CD4-positive, alpha-beta T cell (primary cell): ENCODE measurements around the gene VWA8. TPM values are rescaled to one million over a fixed set of nuclear protein-coding genes. Genes with fewer than 3 reads are reported as not detected.

Source experiments
- ATAC-seq: fragments of 200-7000 bp; cut with Tn5 transposase; one replicate; pipeline ENCODE4 v1.10.0; 2022; ENCODE audit warnings: mild to moderate bottlenecking; ENCODE audit not compliant: poor library complexity
- CTCF ChIA-PET: fragments of 350-600 bp; sonication (Branson Sonifier 250); formaldehyde crosslinking; loops from one replicate; lab custom pipeline; 2021; ENCODE audit warnings: antibody characterized with exemption, inconsistent platforms; lab: Charles Lee
- POLR2A ChIA-PET: fragments of 350-600 bp; sonication (Branson Sonifier 250); formaldehyde crosslinking; loops from one replicate; lab custom pipeline; 2021; ENCODE audit warnings: antibody characterized with exemption, inconsistent platforms; lab: Charles Lee
- DNase-seq, 14 experiments: peaks; one replicate each; pipeline ENCODE4 v3.0.0-alpha.2; 2013 to 2020; ENCODE audit warnings: mixed read lengths in 2 of 14
- H3K27ac ChIP-seq, 2 donors: one replicate each; pipeline versions ENCODE4 v1.5.1 to v1.7.0; 2013; ENCODE audit warnings: low read length in 2 of 2, low read depth in 1 of 2, mild to moderate bottlenecking in 1 of 2
- H3K27me3 ChIP-seq, 2 experiments: 1 replicate in 1 of 2; 2 replicates in 1 of 2; pipeline versions ENCODE4 v1.6.1 to v1.7.0; 2013; ENCODE audit warnings: low read length in 2 of 2, control low read depth in 1 of 2, mild to moderate bottlenecking in 1 of 2, moderate library complexity in 1 of 2; ENCODE audit not compliant: insufficient read depth in 2 of 2, control insufficient read depth in 1 of 2
- H3K36me3 ChIP-seq: one replicate; pipeline ENCODE4 v1.6.1; 2013; ENCODE audit warnings: low read length, control low read depth; ENCODE audit not compliant: insufficient read depth
- H3K4me1 ChIP-seq: one replicate; pipeline ENCODE4 v1.6.1; 2013; ENCODE audit warnings: low read length, control low read depth; ENCODE audit not compliant: insufficient read depth
- H3K4me3 ChIP-seq: one replicate; pipeline ENCODE4 v1.5.1; 2013; ENCODE audit warnings: mild to moderate bottlenecking, low read length, moderate library complexity
- H3K9me3 ChIP-seq, 2 experiments: 1 replicate in 1 of 2; 2 replicates in 1 of 2; pipeline versions ENCODE4 v1.6.1 to v1.7.0; 2013; ENCODE audit warnings: low read length in 2 of 2, mild to moderate bottlenecking in 2 of 2, control low read depth in 1 of 2, moderate library complexity in 1 of 2; ENCODE audit not compliant: control insufficient read depth in 1 of 2, insufficient read depth in 1 of 2
- H3K27ac Mint-ChIP-seq: one replicate; pipeline ENCODE4 v1.8.0; 2020; ENCODE audit warnings: mixed read lengths
- H3K27me3 Mint-ChIP-seq: one replicate; pipeline ENCODE4 v1.8.0; 2021; ENCODE audit warnings: mixed read lengths
- H3K36me3 Mint-ChIP-seq: one replicate; pipeline ENCODE4 v1.8.0; 2021; ENCODE audit warnings: low read depth, mixed read lengths
- H3K4me1 Mint-ChIP-seq: one replicate; pipeline ENCODE4 v1.8.0; 2021; ENCODE audit warnings: low read depth, mixed read lengths
- H3K4me3 Mint-ChIP-seq: one replicate; pipeline ENCODE4 v1.8.0; 2020; ENCODE audit warnings: mild to moderate bottlenecking, mixed read lengths
- H3K9me3 Mint-ChIP-seq: one replicate; pipeline ENCODE4 v1.8.0; 2020; ENCODE audit warnings: mixed read lengths
- intact Hi-C, 2 experiments: fragments of 100-400 bp; cut with DNase I in 1 of 2; cut with micrococcal nuclease in 1 of 2; formaldehyde crosslinking; loops; one replicate each; pipeline versions ENCODE4 v1.15.1 to v1.9.0; 2023 to 2025; cut with DNase I, micrococcal nuclease
- total RNA-seq, 174 experiments: library from RNA in 2 of 174; stranded (reverse) in 2 of 174; gene quantifications; one replicate each; pipeline ENCODE4 v1.2.3 and lab custom pipeline; 2021 to 2026
- TF ChIP-seq, protein P1 (sequence below): fragments of 200-600 bp; IDR thresholded peaks from one replicate; pipeline ENCODE4 v1.8.0; 2022; ENCODE audit warnings: antibody characterized with exemption, mild to moderate bottlenecking

VWA8 gene
- total RNA-seq, 2 experiments from 2014 or later: 18.7 to 19.0 TPM

- no peak overlapping the region for H3K4me3 ChIP-seq
- H3K9me3 ChIP-seq: no peaks in the 10 kb centered on the region
- ChIA-PET CTCF (interaction anchor here (1.5 kb wide), 1 partner anchor 24 kb away, joined by 3 read pairs; no protein-coding TSS in a partner anchor), POLR2A (no interaction called here)
- no peaks in the 10 kb centered on the region for H3K27me3 ChIP-seq
- intact Hi-C loops: no loop called here
- TF ChIP-seq, protein P1, sequence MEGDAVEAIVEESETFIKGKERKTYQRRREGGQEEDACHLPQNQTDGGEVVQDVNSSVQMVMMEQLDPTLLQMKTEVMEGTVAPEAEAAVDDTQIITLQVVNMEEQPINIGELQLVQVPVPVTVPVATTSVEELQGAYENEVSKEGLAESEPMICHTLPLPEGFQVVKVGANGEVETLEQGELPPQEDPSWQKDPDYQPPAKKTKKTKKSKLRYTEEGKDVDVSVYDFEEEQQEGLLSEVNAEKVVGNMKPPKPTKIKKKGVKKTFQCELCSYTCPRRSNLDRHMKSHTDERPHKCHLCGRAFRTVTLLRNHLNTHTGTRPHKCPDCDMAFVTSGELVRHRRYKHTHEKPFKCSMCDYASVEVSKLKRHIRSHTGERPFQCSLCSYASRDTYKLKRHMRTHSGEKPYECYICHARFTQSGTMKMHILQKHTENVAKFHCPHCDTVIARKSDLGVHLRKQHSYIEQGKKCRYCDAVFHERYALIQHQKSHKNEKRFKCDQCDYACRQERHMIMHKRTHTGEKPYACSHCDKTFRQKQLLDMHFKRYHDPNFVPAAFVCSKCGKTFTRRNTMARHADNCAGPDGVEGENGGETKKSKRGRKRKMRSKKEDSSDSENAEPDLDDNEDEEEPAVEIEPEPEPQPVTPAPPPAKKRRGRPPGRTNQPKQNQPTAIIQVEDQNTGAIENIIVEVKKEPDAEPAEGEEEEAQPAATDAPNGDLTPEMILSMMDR: no peak
- DNase-seq: no peak
- no peak for ATAC-seq
- H3K4me1 Mint-ChIP-seq: no peaks in the 10 kb centered on the region
- H3K36me3 Mint-ChIP-seq: peaks cover 65% of the 10 kb centered on the region
- peaks cover 18% of the 10 kb centered on the region for H3K36me3 ChIP-seq
- H3K4me3 Mint-ChIP-seq: no peak overlapping the region
- no peak overlapping the region for H3K27ac ChIP-seq
- H3K9me3 Mint-ChIP-seq: no peaks in the 10 kb centered on the region
- H3K27me3 Mint-ChIP-seq: no peaks in the 10 kb centered on the region
- no peak overlapping the region for H3K27ac Mint-ChIP-seq
- no peaks in the 10 kb centered on the region for H3K4me1 ChIP-seq
Observed at GRCh38 chr13:41825691-41826090, 135.2 kb downstream of the VWA8 start.

GRCh38 chr13:41823476-41823875 lies 137.4 kb downstream of the VWA8 start:
- ATAC-seq (no peak), DNase-seq (no peak)
- Mint-ChIP-seq H3K9me3 (no peaks in the 10 kb centered on the region), H3K36me3 (peaks cover 72% of the 10 kb centered on the region), H3K4me1 (no peaks in the 10 kb centered on the region), H3K27ac (no peak overlapping the region), H3K4me3 (no peak overlapping the region), H3K27me3 (no peaks in the 10 kb centered on the region)
- H3K9me3 ChIP-seq: no peaks in the 10 kb centered on the region
- no peaks in the 10 kb centered on the region for H3K27me3 ChIP-seq
- ChIA-PET POLR2A (no interaction called here), CTCF (no interaction called here)
- H3K4me1 ChIP-seq: no peaks in the 10 kb centered on the region
- H3K4me3 ChIP-seq: no peak overlapping the region
- TF ChIP-seq, protein P1: no peak
- peaks cover 18% of the 10 kb centered on the region for H3K36me3 ChIP-seq
- no peak overlapping the region for H3K27ac ChIP-seq
- intact Hi-C loops: no loop called here

GRCh38 chr13:41822560-41822959 lies 138.3 kb downstream of the VWA8 start:
- ChIA-PET CTCF (interaction anchor here (1.2 kb wide), 1 partner anchor 299 kb away, joined by 3 read pairs; no protein-coding TSS in a partner anchor), POLR2A (no interaction called here)
- Histone ChIP-seq H3K4me1 (no peaks in the 10 kb centered on the region), H3K27me3 (no peaks in the 10 kb centered on the region), H3K27ac (no peak overlapping the region), H3K36me3 (peaks cover 21% of the 10 kb centered on the region), H3K9me3 (no peaks in the 10 kb centered on the region), H3K4me3 (no peak overlapping the region)
- no peaks in the 10 kb centered on the region for H3K9me3 Mint-ChIP-seq
- DNase-seq (no peak), ATAC-seq (no peak)
- no peak overlapping the region for H3K4me3 Mint-ChIP-seq
- no peaks in the 10 kb centered on the region for H3K27me3 Mint-ChIP-seq
- TF ChIP-seq, protein P1: no peak
- H3K36me3 Mint-ChIP-seq: peaks cover 72% of the 10 kb centered on the region
- H3K4me1 Mint-ChIP-seq: no peaks in the 10 kb centered on the region
- no peak overlapping the region for H3K27ac Mint-ChIP-seq
- intact Hi-C loops: no loop called here
